ENCODE data around the gene PPP1R14C. TPM values are rescaled to one million over a fixed set of nuclear protein-coding genes. Genes with fewer than 3 reads are reported as not detected.

The PPP1R14C gene
- polyA plus RNA-seq, 3 donors, result 0.11 TPM; not detected in 2

DNA sequence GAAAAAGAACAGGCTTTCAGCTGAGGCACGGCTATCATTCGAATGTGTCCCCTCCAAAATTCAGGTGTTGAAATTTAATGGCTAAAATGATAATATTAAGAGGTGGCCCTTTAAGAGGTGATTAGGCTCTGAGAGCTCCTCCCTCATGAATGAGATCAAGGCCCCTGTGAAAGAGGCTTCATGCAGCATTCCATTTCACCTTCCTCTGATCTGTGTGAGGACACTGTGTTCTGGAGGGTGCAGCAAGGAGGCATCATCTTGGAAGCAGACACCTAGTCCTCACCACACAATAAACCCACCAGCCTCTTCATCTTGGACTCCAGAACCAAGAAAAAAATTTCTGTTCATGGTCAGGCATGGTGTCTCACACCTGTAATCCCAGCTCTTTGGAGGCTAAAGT is 56.4 kb downstream of the PPP1R14C start:
- 93% methylated on average over 2 of the region's 2 CpGs for WGBS (ENCODE audit: insufficient coverage)

GRCh38 chr6:150200428-150201100 is 57.7 kb downstream of the PPP1R14C start:
- intact Hi-C loops (cut with micrococcal nuclease), result no loop called here
- Histone ChIP-seq H3K4me3 (replicated peaks in 1 of 3; ENCODE audit: low read depth in 2 of 3, low read length in 3 of 3) (no peak overlapping the region), H3K4me1 (ENCODE audit: control insufficient read depth in 1 of 2, insufficient read depth in 2 of 2, low read length in 2 of 2) (no peaks in the 10 kb centered on the region), H4K20me1 (ENCODE audit: insufficient read depth, low read length) (no peaks in the 10 kb centered on the region), H3K9ac (ENCODE audit: insufficient read depth, low read length, poor library complexity, severe bottlenecking) (no peak overlapping the region), H3K27ac (ENCODE audit: low read depth in 1 of 2, low read length in 2 of 2) (no peak overlapping the region), H3K36me3 (replicated peaks in 1 of 2; ENCODE audit: control insufficient read depth in 1 of 2, insufficient read depth in 2 of 2, low read length in 2 of 2) (no peaks in the 10 kb centered on the region), H2AFZ (ENCODE audit: insufficient read depth, low read depth, low read length, poor library complexity, severe bottlenecking) (no peak overlapping the region), H3K4me2 (replicated peaks; ENCODE audit: extremely low read depth, low read length, poor library complexity, severe bottlenecking) (no peak overlapping the region), H3K27me3 (ENCODE audit: control insufficient read depth in 2 of 2, insufficient read depth in 2 of 2, low read length in 2 of 2) (peaks cover 0 to 4% of the 10 kb centered on the region in 2 donors), H3K79me2 (ENCODE audit: insufficient read depth, low read length) (no peaks in the 10 kb centered on the region), H3K9me3 (replicated peaks in 1 of 2; ENCODE audit: control insufficient read depth in 1 of 2, insufficient read depth in 1 of 2, low read length in 2 of 2) (no peaks in the 10 kb centered on the region)
- Mint-ChIP-seq H3K27me3 (ENCODE audit: low read depth in 3 of 3) (peaks cover 4 to 9% (median 7%) of the 10 kb centered on the region in 3 donors), H3K36me3 (no peaks in the 10 kb centered on the region), H3K4me1 (no peaks in the 10 kb centered on the region), H3K27ac (no peak overlapping the region), H3K4me3 (no peak overlapping the region), H3K9me3 (no peaks in the 10 kb centered on the region)
- no peak for TF ChIP-seq CTCF (IDR thresholded peaks at IDR 0.05)
- WGBS (ENCODE audit: insufficient coverage), result 96% methylated on average over 4 of the region's 6 CpGs
- DNase-seq, result no peak

More for the DNA sequence above, 56.4 kb downstream of the PPP1R14C start:
- Histone ChIP-seq H2AFZ (ENCODE audit: insufficient read depth, low read depth, low read length, poor library complexity, severe bottlenecking) (no peak overlapping the region), H3K27me3 (ENCODE audit: control insufficient read depth in 2 of 2, insufficient read depth in 2 of 2, low read length in 2 of 2) (no peaks in the 10 kb centered on the region), H3K4me3 (replicated peaks in 1 of 3; ENCODE audit: low read depth in 2 of 3, low read length in 3 of 3) (no peak overlapping the region), H3K27ac (ENCODE audit: low read depth in 1 of 2, low read length in 2 of 2) (no peak overlapping the region), H3K9ac (ENCODE audit: insufficient read depth, low read length, poor library complexity, severe bottlenecking) (no peak overlapping the region), H4K20me1 (ENCODE audit: insufficient read depth, low read length) (no peaks in the 10 kb centered on the region), H3K36me3 (replicated peaks in 1 of 2; ENCODE audit: control insufficient read depth in 1 of 2, insufficient read depth in 2 of 2, low read length in 2 of 2) (no peaks in the 10 kb centered on the region), H3K9me3 (replicated peaks in 1 of 2; ENCODE audit: control insufficient read depth in 1 of 2, insufficient read depth in 1 of 2, low read length in 2 of 2) (no peaks in the 10 kb centered on the region), H3K4me2 (replicated peaks; ENCODE audit: extremely low read depth, low read length, poor library complexity, severe bottlenecking) (no peak overlapping the region), H3K4me1 (ENCODE audit: control insufficient read depth in 1 of 2, insufficient read depth in 2 of 2, low read length in 2 of 2) (no peaks in the 10 kb centered on the region), H3K79me2 (ENCODE audit: insufficient read depth, low read length) (no peaks in the 10 kb centered on the region)
- H3K27me3 Mint-ChIP-seq (ENCODE audit: low read depth in 3 of 3), result peaks cover 1 to 6% (median 4%) of the 10 kb centered on the region in 3 donors
- no peak overlapping the region for H3K27ac Mint-ChIP-seq
- no peak for DNase-seq
- intact Hi-C loops (cut with micrococcal nuclease), result no loop called here
- no peaks in the 10 kb centered on the region for H3K4me1 Mint-ChIP-seq
- no peak overlapping the region for H3K4me3 Mint-ChIP-seq
- no peaks in the 10 kb centered on the region for H3K9me3 Mint-ChIP-seq
- H3K36me3 Mint-ChIP-seq, result no peaks in the 10 kb centered on the region
- TF ChIP-seq CTCF (IDR thresholded peaks at IDR 0.05), result no peak
